DOHH2 (cell line): ENCODE results near the gene SNX30.

ENCODE experiments used
- H3F3A ChIP-seq: fragments of 200-600 bp; sonication (generic), shearing (Covaris generic); 2 replicates; pipeline ENCODE4 v1.6.0; 2016; ENCODE audit warnings: antibody characterized with exemption, mild to moderate bottlenecking; ENCODE audit not compliant: control insufficient read depth, insufficient read depth
- H3K27ac ChIP-seq: fragments of 200-600 bp; sonication (generic); 2 replicates; pipeline ENCODE4 v1.5.1; 2014; ENCODE audit warnings: low read depth, mild to moderate bottlenecking, low read length, moderate library complexity
- H3K27me3 ChIP-seq: fragments of 200-600 bp; sonication (generic); 2 replicates; pipeline ENCODE4 v1.6.1; 2014; ENCODE audit warnings: mild to moderate bottlenecking, low read length, mixed read lengths; ENCODE audit not compliant: control insufficient read depth
- H3K36me3 ChIP-seq: fragments of 200-600 bp; sonication (generic); 2 replicates; pipeline ENCODE4 v1.6.1; 2014; ENCODE audit warnings: mild to moderate bottlenecking, low read length, moderate library complexity, mixed read lengths; ENCODE audit not compliant: control insufficient read depth
- H3K4me1 ChIP-seq: fragments of 200-600 bp; sonication (generic); 2 replicates; pipeline ENCODE4 v1.6.1; 2014; ENCODE audit warnings: mild to moderate bottlenecking, low read length, mixed read lengths; ENCODE audit not compliant: control insufficient read depth
- H3K4me2 ChIP-seq: fragments of 200-600 bp; sonication (generic); 2 replicates; pipeline ENCODE4 v1.6.0; 2014; ENCODE audit warnings: mild to moderate bottlenecking, low read length, moderate library complexity
- H3K4me3 ChIP-seq: fragments of 200-600 bp; sonication (generic); 2 replicates; pipeline ENCODE4 v1.5.1; 2014; ENCODE audit warnings: mild to moderate bottlenecking, low read length, mixed read lengths
- H3K79me2 ChIP-seq: fragments of 200-600 bp; sonication (generic); 2 replicates; pipeline ENCODE4 v1.6.1; 2014; ENCODE audit warnings: mild to moderate bottlenecking, low read length, mixed read lengths; ENCODE audit not compliant: control insufficient read depth
- H3K9me2 ChIP-seq: fragments of 200-600 bp; sonication (generic); replicated peaks from 2 replicates; pipeline ENCODE4 v1.6.1; 2014; ENCODE audit warnings: mild to moderate bottlenecking, low read length, mixed read lengths; ENCODE audit not compliant: control insufficient read depth
- H3K9me3 ChIP-seq: fragments of 200-600 bp; sonication (generic); 2 replicates; pipeline ENCODE4 v1.6.1; 2014; ENCODE audit warnings: antibody characterized with exemption, low read length, mixed read lengths; ENCODE audit not compliant: control insufficient read depth, insufficient read depth
- H4K20me1 ChIP-seq: fragments of 200-600 bp; sonication (generic); 2 replicates; pipeline ENCODE4 v1.6.0; 2014; ENCODE audit warnings: low read depth, mild to moderate bottlenecking, antibody characterized with exemption, low read length, moderate library complexity; ENCODE audit not compliant: control insufficient read depth, insufficient read depth
- EZH2phosphoT487 ChIP-seq: fragments of 200-600 bp; sonication (generic); IDR thresholded peaks from 2 replicates; pipeline ENCODE4 v1.6.1; 2017; ENCODE audit warnings: borderline replicate concordance, mild to moderate bottlenecking, antibody characterized with exemption, low read length, moderate library complexity, mixed read lengths
- TF ChIP-seq, protein P1 (sequence below): fragments of 200-600 bp; sonication (generic); IDR thresholded peaks from one replicate; pipeline ENCODE4 v1.5.1; 2014; ENCODE audit warnings: antibody characterized with exemption, mild to moderate bottlenecking, low read depth, low read length; ENCODE audit not compliant: poor library complexity, severe bottlenecking

The SNX30 gene

DNA sequence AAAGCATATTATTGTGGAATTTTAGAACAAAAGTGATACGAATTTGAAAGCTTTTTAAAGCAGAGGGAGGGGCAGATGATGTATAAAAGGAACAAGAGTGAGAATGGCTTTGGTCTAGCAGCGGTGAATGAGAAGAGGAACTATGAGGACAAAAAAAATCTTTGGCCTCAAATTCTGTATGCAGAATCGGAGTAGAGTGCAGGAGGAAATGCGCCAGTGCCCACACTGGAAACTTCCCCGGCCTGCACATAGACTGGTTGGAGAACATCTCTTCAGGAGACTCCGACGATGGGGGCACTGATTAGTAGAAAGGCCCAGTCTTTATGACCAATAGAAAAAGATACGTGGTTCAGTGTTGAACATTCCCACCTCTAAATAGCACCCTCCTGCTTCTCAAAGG is 88.8 kb downstream of the SNX30 start:
- TF ChIP-seq EZH2phosphoT487, result no peak
- TF ChIP-seq, protein P1, sequence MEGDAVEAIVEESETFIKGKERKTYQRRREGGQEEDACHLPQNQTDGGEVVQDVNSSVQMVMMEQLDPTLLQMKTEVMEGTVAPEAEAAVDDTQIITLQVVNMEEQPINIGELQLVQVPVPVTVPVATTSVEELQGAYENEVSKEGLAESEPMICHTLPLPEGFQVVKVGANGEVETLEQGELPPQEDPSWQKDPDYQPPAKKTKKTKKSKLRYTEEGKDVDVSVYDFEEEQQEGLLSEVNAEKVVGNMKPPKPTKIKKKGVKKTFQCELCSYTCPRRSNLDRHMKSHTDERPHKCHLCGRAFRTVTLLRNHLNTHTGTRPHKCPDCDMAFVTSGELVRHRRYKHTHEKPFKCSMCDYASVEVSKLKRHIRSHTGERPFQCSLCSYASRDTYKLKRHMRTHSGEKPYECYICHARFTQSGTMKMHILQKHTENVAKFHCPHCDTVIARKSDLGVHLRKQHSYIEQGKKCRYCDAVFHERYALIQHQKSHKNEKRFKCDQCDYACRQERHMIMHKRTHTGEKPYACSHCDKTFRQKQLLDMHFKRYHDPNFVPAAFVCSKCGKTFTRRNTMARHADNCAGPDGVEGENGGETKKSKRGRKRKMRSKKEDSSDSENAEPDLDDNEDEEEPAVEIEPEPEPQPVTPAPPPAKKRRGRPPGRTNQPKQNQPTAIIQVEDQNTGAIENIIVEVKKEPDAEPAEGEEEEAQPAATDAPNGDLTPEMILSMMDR, result no peak
- no peaks in the 10 kb centered on the region for H3K9me3 ChIP-seq
- H3K36me3 ChIP-seq, result peaks cover 32% of the 10 kb centered on the region
- H3K4me1 ChIP-seq, result peaks cover 4% of the 10 kb centered on the region
- H3K9me2 ChIP-seq, result no peaks in the 10 kb centered on the region
- H3K27me3 ChIP-seq, result no peaks in the 10 kb centered on the region
- H3F3A ChIP-seq, result no peaks in the 10 kb centered on the region; the same call in 1 of the 2 replicates
- H3K27ac ChIP-seq, result no peak overlapping the region
- H3K79me2 ChIP-seq, result no peaks in the 10 kb centered on the region
- no peaks in the 10 kb centered on the region for H4K20me1 ChIP-seq
- no peak overlapping the region for H3K4me3 ChIP-seq
- no peak overlapping the region for H3K4me2 ChIP-seq

DNA sequence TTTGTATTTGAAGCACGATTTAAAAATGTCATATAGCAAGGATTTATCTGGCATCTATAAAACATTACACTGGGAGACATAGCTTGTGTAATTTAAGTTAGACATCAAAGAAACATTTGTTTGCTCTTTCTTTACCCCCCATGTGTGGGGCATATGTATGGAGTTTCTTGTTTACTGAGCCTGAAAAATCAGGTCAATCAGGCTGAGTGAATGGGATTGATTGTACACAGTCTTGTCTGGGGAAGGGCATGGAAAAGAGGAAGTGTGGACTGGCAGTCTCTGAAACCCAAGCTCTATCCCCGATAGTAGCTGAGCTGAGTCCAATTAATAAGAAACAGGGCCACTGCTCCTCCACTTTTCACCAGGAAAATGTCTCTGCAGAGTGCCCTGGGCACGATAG is 90.7 kb downstream of the SNX30 start:
- Histone ChIP-seq H3K36me3 (peaks cover 27% of the 10 kb centered on the region), H3K4me1 (peaks cover 17% of the 10 kb centered on the region), H3F3A (no peaks in the 10 kb centered on the region; the same call in 1 of the 2 replicates), H3K4me2 (no peak overlapping the region), H3K27me3 (no peaks in the 10 kb centered on the region), H4K20me1 (no peaks in the 10 kb centered on the region; the same call in 1 of the 2 replicates), H3K27ac (no peak overlapping the region), H3K9me3 (no peaks in the 10 kb centered on the region), H3K9me2 (no peaks in the 10 kb centered on the region), H3K79me2 (no peaks in the 10 kb centered on the region), H3K4me3 (no peak overlapping the region)
- TF ChIP-seq EZH2phosphoT487, result no peak
- TF ChIP-seq, protein P1, result no peak

DNA sequence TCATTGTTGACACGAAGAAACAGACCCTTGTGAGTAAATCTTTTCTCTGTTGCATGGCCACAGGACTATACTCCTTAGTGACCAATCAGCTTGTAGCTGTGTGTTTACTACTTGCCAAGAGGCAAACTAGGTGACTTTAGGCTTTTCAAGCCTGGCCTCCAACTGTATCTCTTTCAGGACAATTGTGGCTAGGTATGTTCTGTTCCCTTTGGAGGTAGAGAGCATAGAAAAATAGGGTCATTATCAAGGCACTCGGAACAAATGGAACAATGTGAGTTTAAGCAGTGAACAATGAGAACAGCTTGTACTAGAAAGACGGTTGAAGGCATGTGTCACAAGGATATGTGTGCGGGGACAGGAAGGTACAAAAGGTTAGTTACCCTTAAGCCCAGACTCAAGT is 92.0 kb downstream of the SNX30 start:
- TF ChIP-seq, protein P1, result no peak
- TF ChIP-seq EZH2phosphoT487, result no peak
- H3K4me1 ChIP-seq, result peaks cover 17% of the 10 kb centered on the region
- no peaks in the 10 kb centered on the region for H3K9me2 ChIP-seq
- H3K79me2 ChIP-seq, result peaks cover 2% of the 10 kb centered on the region; the same call in 1 of the 2 replicates
- H3K4me3 ChIP-seq, result no peak overlapping the region
- no peaks in the 10 kb centered on the region for H3K27me3 ChIP-seq
- no peak overlapping the region for H3K4me2 ChIP-seq
- no peaks in the 10 kb centered on the region; the same call in 1 of the 2 replicates for H4K20me1 ChIP-seq
- no peaks in the 10 kb centered on the region; the same call in 1 of the 2 replicates for H3F3A ChIP-seq
- H3K9me3 ChIP-seq, result no peaks in the 10 kb centered on the region
- H3K27ac ChIP-seq, result no peak overlapping the region
- peaks cover 22% of the 10 kb centered on the region for H3K36me3 ChIP-seq
